ENCODE results near the gene CDK13.

Gene CDK13

GRCh38 chr7:40148671-40149070 lies 198.6 kb downstream of the CDK13 start:
- Histone ChIP-seq H3K4me2 (ENCODE audit: low read length) (no peak overlapping the region), H3K27ac (ENCODE audit: low read length) (no peak overlapping the region), H2AFZ (ENCODE audit: low read depth, low read length) (no peak overlapping the region), H3K9ac (ENCODE audit: low read length) (no peak overlapping the region), H3K79me2 (ENCODE audit: low read length) (no peaks in the 10 kb centered on the region), H3K27me3 (ENCODE audit: low read depth, low read length) (0 out of 2 replicates have a peak, but pooled peaks cover 4% of the 10 kb centered on the region), H3K36me3 (replicated peaks; ENCODE audit: low read depth, low read length) (no peaks in the 10 kb centered on the region), H3K4me1 (ENCODE audit: low read length) (no peaks in the 10 kb centered on the region), H4K20me1 (ENCODE audit: insufficient read depth, low read length) (no peaks in the 10 kb centered on the region), H3K4me3 (ENCODE audit: low read length) (no peak overlapping the region), H3K9me3 (ENCODE audit: insufficient read depth, low read length) (no peaks in the 10 kb centered on the region)
- TF ChIP-seq, protein P1, sequence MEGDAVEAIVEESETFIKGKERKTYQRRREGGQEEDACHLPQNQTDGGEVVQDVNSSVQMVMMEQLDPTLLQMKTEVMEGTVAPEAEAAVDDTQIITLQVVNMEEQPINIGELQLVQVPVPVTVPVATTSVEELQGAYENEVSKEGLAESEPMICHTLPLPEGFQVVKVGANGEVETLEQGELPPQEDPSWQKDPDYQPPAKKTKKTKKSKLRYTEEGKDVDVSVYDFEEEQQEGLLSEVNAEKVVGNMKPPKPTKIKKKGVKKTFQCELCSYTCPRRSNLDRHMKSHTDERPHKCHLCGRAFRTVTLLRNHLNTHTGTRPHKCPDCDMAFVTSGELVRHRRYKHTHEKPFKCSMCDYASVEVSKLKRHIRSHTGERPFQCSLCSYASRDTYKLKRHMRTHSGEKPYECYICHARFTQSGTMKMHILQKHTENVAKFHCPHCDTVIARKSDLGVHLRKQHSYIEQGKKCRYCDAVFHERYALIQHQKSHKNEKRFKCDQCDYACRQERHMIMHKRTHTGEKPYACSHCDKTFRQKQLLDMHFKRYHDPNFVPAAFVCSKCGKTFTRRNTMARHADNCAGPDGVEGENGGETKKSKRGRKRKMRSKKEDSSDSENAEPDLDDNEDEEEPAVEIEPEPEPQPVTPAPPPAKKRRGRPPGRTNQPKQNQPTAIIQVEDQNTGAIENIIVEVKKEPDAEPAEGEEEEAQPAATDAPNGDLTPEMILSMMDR (IDR thresholded peaks at IDR 0.05; ENCODE audit: low read depth, low read length), result no peak
- TF ChIP-seq EZH2phosphoT487 (IDR thresholded peaks at IDR 0.05; ENCODE audit: low read depth), result no peak

Measured in OCI-LY3 (cell line).